ENCODE measurements around the gene MIPOL1. TPM values are rescaled to one million over a fixed set of nuclear protein-coding genes. Genes with fewer than 3 reads are reported as not detected.

The MIPOL1 gene
- total and polyA plus RNA-seq, 2 experiments from 2014 or later, result 16.6 to 24.8 TPM

- H3K4me3 ChIP-seq, result peak overlapping the region; percentile 75
- DNase-seq (ENCODE audit: low spot score) (peak; percentile 51), ATAC-seq (no peak)
- H3K27ac ChIP-seq (ENCODE audit: low read depth), result no peak overlapping the region
- peaks cover 98% of the 10 kb centered on the region for H3K27me3 Mint-ChIP-seq (ENCODE audit: insufficient read depth, low read depth, poor library complexity)
- TF ChIP-seq, protein P1, sequence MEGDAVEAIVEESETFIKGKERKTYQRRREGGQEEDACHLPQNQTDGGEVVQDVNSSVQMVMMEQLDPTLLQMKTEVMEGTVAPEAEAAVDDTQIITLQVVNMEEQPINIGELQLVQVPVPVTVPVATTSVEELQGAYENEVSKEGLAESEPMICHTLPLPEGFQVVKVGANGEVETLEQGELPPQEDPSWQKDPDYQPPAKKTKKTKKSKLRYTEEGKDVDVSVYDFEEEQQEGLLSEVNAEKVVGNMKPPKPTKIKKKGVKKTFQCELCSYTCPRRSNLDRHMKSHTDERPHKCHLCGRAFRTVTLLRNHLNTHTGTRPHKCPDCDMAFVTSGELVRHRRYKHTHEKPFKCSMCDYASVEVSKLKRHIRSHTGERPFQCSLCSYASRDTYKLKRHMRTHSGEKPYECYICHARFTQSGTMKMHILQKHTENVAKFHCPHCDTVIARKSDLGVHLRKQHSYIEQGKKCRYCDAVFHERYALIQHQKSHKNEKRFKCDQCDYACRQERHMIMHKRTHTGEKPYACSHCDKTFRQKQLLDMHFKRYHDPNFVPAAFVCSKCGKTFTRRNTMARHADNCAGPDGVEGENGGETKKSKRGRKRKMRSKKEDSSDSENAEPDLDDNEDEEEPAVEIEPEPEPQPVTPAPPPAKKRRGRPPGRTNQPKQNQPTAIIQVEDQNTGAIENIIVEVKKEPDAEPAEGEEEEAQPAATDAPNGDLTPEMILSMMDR (conservative IDR thresholded peaks at IDR 0.05; ENCODE audit: low read depth in 2 of 2), result no peak
- peak; percentile 56 for TF ChIP-seq EZH2 (IDR thresholded peaks at IDR 0.05; ENCODE audit: low read depth, unreplicated experiment)
- TF ChIP-seq JUNB (IDR thresholded peaks at IDR 0.05; ENCODE audit: unreplicated experiment), result no peak
- TF ChIP-seq NANOG (IDR thresholded peaks at IDR 0.05; ENCODE audit: borderline replicate concordance), result no peak
- peaks cover 60% of the 10 kb centered on the region for H3K4me1 Mint-ChIP-seq
- H3K9me2 ChIP-seq (ENCODE audit: insufficient read depth), result no peaks in the 10 kb centered on the region
- no peak overlapping the region for H2AFZ ChIP-seq
- peak overlapping the region; percentile 73 for H3K4me3 Mint-ChIP-seq
- peaks cover 29% of the 10 kb centered on the region for H4K20me1 ChIP-seq (replicated peaks; ENCODE audit: insufficient read depth)
- H3K36me3 ChIP-seq (ENCODE audit: insufficient read depth), result no peaks in the 10 kb centered on the region
- H3K27me3 ChIP-seq (ENCODE audit: insufficient read depth), result peaks cover 100% of the 10 kb centered on the region
- H3F3A ChIP-seq (replicated peaks; ENCODE audit: low read depth), result peaks cover 6% of the 10 kb centered on the region
- no peak overlapping the region for H3K27ac Mint-ChIP-seq
- no peaks in the 10 kb centered on the region for H3K79me2 ChIP-seq (replicated peaks; ENCODE audit: insufficient read depth)
- no peaks in the 10 kb centered on the region; the same call in 2 of the 3 replicates for H3K36me3 Mint-ChIP-seq (ENCODE audit: low read depth)
- no peaks in the 10 kb centered on the region; the same call in 2 of the 3 replicates for H3K9me3 Mint-ChIP-seq
- peak overlapping the region; percentile 93 for H3K4me2 ChIP-seq
- peaks cover 66% of the 10 kb centered on the region for H3K4me1 ChIP-seq (ENCODE audit: insufficient read depth)
Observed at GRCh38 chr14:37588956-37589714, 391.4 kb downstream of the MIPOL1 start.

- ATAC-seq (no peak), DNase-seq (ENCODE audit: low spot score) (no peak)
- H3K27ac Mint-ChIP-seq, result no peak overlapping the region
- Histone ChIP-seq H3K79me2 (replicated peaks; ENCODE audit: insufficient read depth) (no peaks in the 10 kb centered on the region), H3K4me3 (peak overlapping the region; percentile 75; the same call in 1 of the 2 replicates), H3K9me2 (ENCODE audit: insufficient read depth) (no peaks in the 10 kb centered on the region), H3K4me1 (ENCODE audit: insufficient read depth) (peaks cover 58% of the 10 kb centered on the region), H2AFZ (no peak overlapping the region), H3F3A (replicated peaks; ENCODE audit: low read depth) (peaks cover 6% of the 10 kb centered on the region), H3K36me3 (ENCODE audit: insufficient read depth) (no peaks in the 10 kb centered on the region), H4K20me1 (replicated peaks; ENCODE audit: insufficient read depth) (peaks cover 29% of the 10 kb centered on the region), H3K4me2 (peak overlapping the region; percentile 93), H3K27me3 (ENCODE audit: insufficient read depth) (peaks cover 100% of the 10 kb centered on the region), H3K27ac (ENCODE audit: low read depth) (no peak overlapping the region)
- peaks cover 60% of the 10 kb centered on the region for H3K4me1 Mint-ChIP-seq
- H3K4me3 Mint-ChIP-seq, result no peak overlapping the region
- peaks cover 94% of the 10 kb centered on the region for H3K27me3 Mint-ChIP-seq (ENCODE audit: insufficient read depth, low read depth, poor library complexity)
- TF ChIP-seq, protein P1 (conservative IDR thresholded peaks at IDR 0.05; ENCODE audit: low read depth in 2 of 2), result no peak
- no peak for TF ChIP-seq ZNF331 (CRISPR knock-in tag; IDR thresholded peaks at IDR 0.05; ENCODE audit: low read depth)
- no peak for TF ChIP-seq STAT1 (IDR thresholded peaks at IDR 0.05; ENCODE audit: unreplicated experiment)
- TF ChIP-seq, protein P2, sequence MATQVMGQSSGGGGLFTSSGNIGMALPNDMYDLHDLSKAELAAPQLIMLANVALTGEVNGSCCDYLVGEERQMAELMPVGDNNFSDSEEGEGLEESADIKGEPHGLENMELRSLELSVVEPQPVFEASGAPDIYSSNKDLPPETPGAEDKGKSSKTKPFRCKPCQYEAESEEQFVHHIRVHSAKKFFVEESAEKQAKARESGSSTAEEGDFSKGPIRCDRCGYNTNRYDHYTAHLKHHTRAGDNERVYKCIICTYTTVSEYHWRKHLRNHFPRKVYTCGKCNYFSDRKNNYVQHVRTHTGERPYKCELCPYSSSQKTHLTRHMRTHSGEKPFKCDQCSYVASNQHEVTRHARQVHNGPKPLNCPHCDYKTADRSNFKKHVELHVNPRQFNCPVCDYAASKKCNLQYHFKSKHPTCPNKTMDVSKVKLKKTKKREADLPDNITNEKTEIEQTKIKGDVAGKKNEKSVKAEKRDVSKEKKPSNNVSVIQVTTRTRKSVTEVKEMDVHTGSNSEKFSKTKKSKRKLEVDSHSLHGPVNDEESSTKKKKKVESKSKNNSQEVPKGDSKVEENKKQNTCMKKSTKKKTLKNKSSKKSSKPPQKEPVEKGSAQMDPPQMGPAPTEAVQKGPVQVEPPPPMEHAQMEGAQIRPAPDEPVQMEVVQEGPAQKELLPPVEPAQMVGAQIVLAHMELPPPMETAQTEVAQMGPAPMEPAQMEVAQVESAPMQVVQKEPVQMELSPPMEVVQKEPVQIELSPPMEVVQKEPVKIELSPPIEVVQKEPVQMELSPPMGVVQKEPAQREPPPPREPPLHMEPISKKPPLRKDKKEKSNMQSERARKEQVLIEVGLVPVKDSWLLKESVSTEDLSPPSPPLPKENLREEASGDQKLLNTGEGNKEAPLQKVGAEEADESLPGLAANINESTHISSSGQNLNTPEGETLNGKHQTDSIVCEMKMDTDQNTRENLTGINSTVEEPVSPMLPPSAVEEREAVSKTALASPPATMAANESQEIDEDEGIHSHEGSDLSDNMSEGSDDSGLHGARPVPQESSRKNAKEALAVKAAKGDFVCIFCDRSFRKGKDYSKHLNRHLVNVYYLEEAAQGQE (IDR thresholded peaks at IDR 0.05; ENCODE audit: unreplicated experiment), result no peak
- TF ChIP-seq EZH2phosphoT487 (IDR thresholded peaks at IDR 0.05; ENCODE audit: unreplicated experiment), result no peak
- peak; percentile 18 for TF ChIP-seq EZH2 (IDR thresholded peaks at IDR 0.05; ENCODE audit: low read depth, unreplicated experiment)
- no peaks in the 10 kb centered on the region; the same call in 2 of the 3 replicates for H3K36me3 Mint-ChIP-seq (ENCODE audit: low read depth)
- no peaks in the 10 kb centered on the region; the same call in 2 of the 3 replicates for H3K9me3 Mint-ChIP-seq
Observed at GRCh38 chr14:37589715-37590427, 392.1 kb downstream of the MIPOL1 start.

Data from GM23338 (cell line).